Tibial artery (tissue), 4 donors: ENCODE results near the gene PDE6A.

Experiments used
- DNase-seq, 2 donors: peaks; one replicate each; pipeline ENCODE4 v3.0.0-alpha.2; 2019
- H3K27ac ChIP-seq, 2 donors: fragments of 200-600 bp; sonication (generic) in 1 of 2; 1 replicate in 1 of 2; 2 replicates in 1 of 2; pipeline ENCODE4 v1.5.1; 2018 to 2019; ENCODE audit warnings: mild to moderate bottlenecking in 1 of 2
- H3K27me3 ChIP-seq, 2 donors: fragments of 200-600 bp; sonication (generic) in 1 of 2; one replicate each; pipeline versions ENCODE4 v1.5.1 to v1.6.0; 2016 to 2019
- H3K36me3 ChIP-seq, 3 donors: fragments of 200-600 bp; sonication (generic) in 2 of 3; one replicate each; pipeline ENCODE4 v1.5.1; 2016 to 2019; ENCODE audit warnings: mild to moderate bottlenecking in 2 of 3
- H3K4me1 ChIP-seq, 4 donors: fragments of 200-600 bp; sonication (generic) in 2 of 4; 1 replicate in 3 of 4; 2 replicates in 1 of 4; pipeline ENCODE4 v1.5.1; 2016 to 2019
- H3K4me3 ChIP-seq, 2 donors: fragments of 200-600 bp; sonication (generic) in 1 of 2; 1 replicate in 1 of 2; 2 replicates in 1 of 2; pipeline ENCODE4 v1.5.1; 2018 to 2019; ENCODE audit warnings: mild to moderate bottlenecking in 2 of 2
- H3K9me3 ChIP-seq, 3 donors: fragments of 200-600 bp; sonication (generic) in 1 of 3; one replicate each; pipeline ENCODE4 v1.5.1; 2016 to 2019
- intact Hi-C: fragments of 100-400 bp; cut with DNase I; formaldehyde crosslinking; loops from one replicate; pipeline ENCODE4 v1.15.0; 2023; ENCODE audit warnings: low total_unique reads
- TF ChIP-seq, protein P1 (sequence below), 2 experiments: fragments of 200-600 bp in 1 of 2; fragments of 450-650 bp in 1 of 2; IDR thresholded peaks; one replicate each; pipeline ENCODE4 v1.5.1; 2017 to 2019; ENCODE audit warnings: antibody characterized with exemption in 2 of 2, mild to moderate bottlenecking in 1 of 2, moderate library complexity in 1 of 2

Gene PDE6A

GRCh38 chr5:149913436-149914419 lies 30.9 kb downstream of the PDE6A start:
- H3K36me3 ChIP-seq, result no peaks in the 10 kb centered on the region
- TF ChIP-seq, protein P1, sequence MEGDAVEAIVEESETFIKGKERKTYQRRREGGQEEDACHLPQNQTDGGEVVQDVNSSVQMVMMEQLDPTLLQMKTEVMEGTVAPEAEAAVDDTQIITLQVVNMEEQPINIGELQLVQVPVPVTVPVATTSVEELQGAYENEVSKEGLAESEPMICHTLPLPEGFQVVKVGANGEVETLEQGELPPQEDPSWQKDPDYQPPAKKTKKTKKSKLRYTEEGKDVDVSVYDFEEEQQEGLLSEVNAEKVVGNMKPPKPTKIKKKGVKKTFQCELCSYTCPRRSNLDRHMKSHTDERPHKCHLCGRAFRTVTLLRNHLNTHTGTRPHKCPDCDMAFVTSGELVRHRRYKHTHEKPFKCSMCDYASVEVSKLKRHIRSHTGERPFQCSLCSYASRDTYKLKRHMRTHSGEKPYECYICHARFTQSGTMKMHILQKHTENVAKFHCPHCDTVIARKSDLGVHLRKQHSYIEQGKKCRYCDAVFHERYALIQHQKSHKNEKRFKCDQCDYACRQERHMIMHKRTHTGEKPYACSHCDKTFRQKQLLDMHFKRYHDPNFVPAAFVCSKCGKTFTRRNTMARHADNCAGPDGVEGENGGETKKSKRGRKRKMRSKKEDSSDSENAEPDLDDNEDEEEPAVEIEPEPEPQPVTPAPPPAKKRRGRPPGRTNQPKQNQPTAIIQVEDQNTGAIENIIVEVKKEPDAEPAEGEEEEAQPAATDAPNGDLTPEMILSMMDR (IDR thresholded peaks at IDR 0.05), result no peak
- intact Hi-C loops, result no loop called here
- no peak overlapping the region for H3K4me3 ChIP-seq
- DNase-seq, result no peak
- peaks cover 0 to 33% (median 7%) of the 10 kb centered on the region in 4 donors for H3K4me1 ChIP-seq
- H3K9me3 ChIP-seq, result no peaks in the 10 kb centered on the region
- H3K27ac ChIP-seq, result no peak overlapping the region
- no peaks in the 10 kb centered on the region for H3K27me3 ChIP-seq

DNA sequence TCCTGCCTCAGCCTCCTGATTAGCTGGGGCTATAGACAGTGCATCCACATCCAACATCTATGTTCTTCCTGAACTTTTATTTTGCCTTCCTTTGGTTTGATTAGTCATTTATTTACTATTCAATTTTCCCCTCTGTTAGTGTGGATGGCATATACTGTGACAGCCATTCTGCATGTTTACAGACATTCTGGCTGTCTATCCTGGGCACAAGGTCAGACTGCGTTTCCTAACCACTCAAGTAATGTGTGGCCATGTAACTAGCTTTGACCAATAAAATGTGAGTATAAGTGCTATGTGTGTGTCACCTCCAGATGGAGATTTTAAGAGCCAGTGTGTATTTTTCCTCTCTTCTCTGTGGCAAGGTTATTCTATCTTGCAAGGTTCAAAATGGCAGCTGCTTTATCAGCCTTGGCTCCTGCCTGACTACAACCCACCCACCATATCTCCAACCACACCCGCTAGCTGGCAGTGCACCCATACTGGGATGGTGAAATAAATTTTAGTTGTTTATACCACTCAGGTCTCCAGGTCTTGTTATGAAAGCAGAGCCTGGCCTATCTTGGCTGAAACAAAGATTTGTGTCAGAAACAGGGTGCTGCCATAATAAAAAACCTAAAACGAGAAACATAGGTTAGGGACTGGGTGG lies 32.2 kb downstream of the PDE6A start:
- no peak for DNase-seq
- intact Hi-C loops, result no loop called here
- Histone ChIP-seq H3K4me1 (peaks cover 0 to 20% (median 2%) of the 10 kb centered on the region in 4 donors), H3K36me3 (no peaks in the 10 kb centered on the region), H3K27ac (no peak overlapping the region), H3K4me3 (no peak overlapping the region), H3K9me3 (no peaks in the 10 kb centered on the region), H3K27me3 (no peaks in the 10 kb centered on the region)
- TF ChIP-seq, protein P1 (IDR thresholded peaks at IDR 0.05), result no peak

- Histone ChIP-seq H3K9me3 (no peaks in the 10 kb centered on the region), H3K4me1 (peaks cover 0 to 8% (median 0%) of the 10 kb centered on the region in 4 donors), H3K36me3 (no peaks in the 10 kb centered on the region), H3K27ac (no peak overlapping the region), H3K4me3 (no peak overlapping the region), H3K27me3 (no peaks in the 10 kb centered on the region)
- TF ChIP-seq, protein P1 (IDR thresholded peaks at IDR 0.05), result no peak
- no peak for DNase-seq
- intact Hi-C loops, result no loop called here
Observed at GRCh38 chr5:149911031-149911430, 33.6 kb downstream of the PDE6A start.

- Histone ChIP-seq H3K27me3 (no peaks in the 10 kb centered on the region), H3K4me3 (no peak overlapping the region), H3K9me3 (no peaks in the 10 kb centered on the region), H3K27ac (no peak overlapping the region), H3K4me1 (no peaks in the 10 kb centered on the region), H3K36me3 (no peaks in the 10 kb centered on the region)
- TF ChIP-seq, protein P1 (IDR thresholded peaks at IDR 0.05), result no peak
- DNase-seq, result no peak
- intact Hi-C loops, result no loop called here
Observed at GRCh38 chr5:149907828-149908227, 36.8 kb downstream of the PDE6A start.

DNA sequence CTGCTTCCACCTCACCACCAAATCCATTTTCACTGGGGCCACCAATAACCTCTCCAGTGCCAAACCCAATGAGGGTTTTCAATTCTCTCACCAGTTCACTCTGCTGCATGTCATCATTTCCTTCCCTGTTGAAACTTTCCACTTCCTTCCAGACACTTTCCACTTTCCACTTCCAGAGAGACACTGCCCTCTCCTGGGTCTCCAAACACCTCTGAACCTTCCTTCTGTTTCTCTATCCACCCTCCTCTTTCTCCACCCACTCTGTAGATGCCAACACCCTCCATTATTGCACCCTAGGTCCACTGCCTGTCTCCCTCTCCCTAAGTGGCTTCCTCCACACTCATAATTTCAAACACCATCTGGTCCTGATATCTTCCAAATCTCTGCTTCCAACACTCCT lies 39.6 kb downstream of the PDE6A start:
- no peak overlapping the region for H3K4me3 ChIP-seq
- no peaks in the 10 kb centered on the region for H3K9me3 ChIP-seq
- H3K36me3 ChIP-seq, result no peaks in the 10 kb centered on the region
- DNase-seq, result no peak
- no peaks in the 10 kb centered on the region for H3K4me1 ChIP-seq
- intact Hi-C loops, result no loop called here
- no peaks in the 10 kb centered on the region for H3K27me3 ChIP-seq
- no peak overlapping the region for H3K27ac ChIP-seq
- TF ChIP-seq, protein P1 (IDR thresholded peaks at IDR 0.05), result no peak
